Measurements from ENCODE around the gene KHDC1. TPM values are rescaled to one million over a fixed set of nuclear protein-coding genes. Genes with fewer than 3 reads are reported as not detected.
"Not testable (repeated sequence)": the region's sequence is repeated elsewhere in the genome, so short reads cannot be mapped to it uniquely, and the experiment has no call there.

Gene KHDC1
- total and polyA plus RNA-seq, 2 donors (not counting 1 experiment from before 2014, with no cell fraction given): 2.6 to 3.5 TPM

GRCh38 chr6:73268896-73269295 lies 5.9 kb upstream of the KHDC1 start:
- H3K4me3 Mint-ChIP-seq; H3K79me2 ChIP-seq (ENCODE audit: control insufficient read depth, insufficient read depth, low read length); H3K9me3 Mint-ChIP-seq (ENCODE audit: insufficient read depth); H2AFZ ChIP-seq (ENCODE audit: insufficient read depth, low read depth, low read length, poor library complexity, severe bottlenecking); H3K27me3 ChIP-seq (replicated peaks in 1 of 4; ENCODE audit: control extremely low read depth in 1 of 4, control insufficient read depth in 3 of 4, insufficient read depth in 4 of 4, low read length in 3 of 4); POLR2A ChIA-PET; H3K27ac Mint-ChIP-seq; intact Hi-C loops (cut with micrococcal nuclease); DNase-seq; H3K9me3 ChIP-seq (ENCODE audit: control extremely low read depth in 1 of 3, control insufficient read depth in 2 of 3, insufficient read depth in 1 of 3, low read length in 2 of 3); H3K4me1 Mint-ChIP-seq; H3K27ac ChIP-seq (ENCODE audit: low read length in 2 of 2); ATAC-seq (ENCODE audit: low read depth); H3K36me3 ChIP-seq (replicated peaks in 1 of 2; ENCODE audit: control extremely low read depth in 1 of 2, control insufficient read depth in 1 of 2, extremely low read depth in 1 of 2, insufficient read depth in 2 of 2, low read length in 1 of 2); H3K4me1 ChIP-seq (ENCODE audit: control insufficient read depth in 2 of 2, insufficient read depth in 2 of 2, low read length in 2 of 2); H3K27me3 Mint-ChIP-seq; H4K20me1 ChIP-seq (ENCODE audit: control insufficient read depth, insufficient read depth, low read length, poor library complexity, severe bottlenecking); H3K4me2 ChIP-seq (replicated peaks; ENCODE audit: low read depth, low read length, poor library complexity, severe bottlenecking); CTCF ChIA-PET; H3K9ac ChIP-seq (ENCODE audit: low read length); H3K4me3 ChIP-seq (ENCODE audit: control extremely low read depth in 1 of 5, extremely low read depth in 1 of 5, insufficient read depth in 1 of 5, low read depth in 2 of 5, low read length in 4 of 5): not testable (repeated sequence)
- WGBS (ENCODE audit: insufficient coverage): 96% methylated on average over 12 of the region's 27 CpGs

GRCh38 chr6:73264446-73264845 lies 1.4 kb upstream of the KHDC1 start:
- Mint-ChIP-seq H3K9me3 (ENCODE audit: insufficient read depth) (no peaks in the 10 kb centered on the region), H3K27me3 (no peaks in the 10 kb centered on the region), H3K27ac (peak overlapping the region; percentile 24), H3K4me1 (peaks cover 18% of the 10 kb centered on the region), H3K4me3 (peak overlapping the region; percentile 83)
- no peak for ATAC-seq (ENCODE audit: low read depth)
- TF ChIP-seq EZH2 (IDR thresholded peaks at IDR 0.05; ENCODE audit: borderline replicate concordance, insufficient read depth, low read depth, low read length, poor library complexity, severe bottlenecking): no peak
- 98% methylated on average over 3 of the region's 3 CpGs for WGBS (ENCODE audit: insufficient coverage)
- DNase-seq: no peak
- intact Hi-C loops (cut with micrococcal nuclease): no loop called here
- ChIA-PET CTCF (interaction anchor here (0.7 kb wide), 1 partner anchor 62 kb away, joined by 3 read pairs; no protein-coding TSS in a partner anchor), POLR2A (no interaction called here)
- Histone ChIP-seq H3K4me3 (ENCODE audit: control extremely low read depth in 1 of 5, extremely low read depth in 1 of 5, insufficient read depth in 1 of 5, low read depth in 2 of 5, low read length in 4 of 5) (no peak overlapping the region), H3K79me2 (ENCODE audit: control insufficient read depth, insufficient read depth, low read length) (peaks cover 7% of the 10 kb centered on the region), H3K4me2 (replicated peaks; ENCODE audit: low read depth, low read length, poor library complexity, severe bottlenecking) (no peak overlapping the region), H3K27ac (ENCODE audit: low read length in 2 of 2) (no peak overlapping the region), H3K27me3 (replicated peaks in 1 of 4; ENCODE audit: control extremely low read depth in 1 of 4, control insufficient read depth in 3 of 4, insufficient read depth in 4 of 4, low read length in 3 of 4) (no peaks in the 10 kb centered on the region), H2AFZ (ENCODE audit: insufficient read depth, low read depth, low read length, poor library complexity, severe bottlenecking) (no peak overlapping the region), H3K9me3 (ENCODE audit: control extremely low read depth in 1 of 3, control insufficient read depth in 2 of 3, insufficient read depth in 1 of 3, low read length in 2 of 3) (no peaks in the 10 kb centered on the region), H3K36me3 (replicated peaks in 1 of 2; ENCODE audit: control extremely low read depth in 1 of 2, control insufficient read depth in 1 of 2, extremely low read depth in 1 of 2, insufficient read depth in 2 of 2, low read length in 1 of 2) (no peaks in the 10 kb centered on the region), H3K9ac (ENCODE audit: low read length) (no peak overlapping the region), H4K20me1 (ENCODE audit: control insufficient read depth, insufficient read depth, low read length, poor library complexity, severe bottlenecking) (no peaks in the 10 kb centered on the region), H3K4me1 (ENCODE audit: control insufficient read depth in 2 of 2, insufficient read depth in 2 of 2, low read length in 2 of 2) (peaks cover 5 to 16% of the 10 kb centered on the region in 2 donors)

Data from B cell (primary cell).